ENCODE data around the gene USP12. TPM values are rescaled to one million over a fixed set of nuclear protein-coding genes. Genes with fewer than 3 reads are reported as not detected.

Gene USP12
- total RNA-seq, 4 donors from 2014 or later: 26.4 to 50.7 (median 31.7) TPM

GRCh38 chr13:27138457-27139093, 33.0 kb downstream of the USP12 start:
- Histone ChIP-seq H3K36me3 (no peaks in the 10 kb centered on the region), H3K4me1 (peaks cover 33% of the 10 kb centered on the region), H3K27me3 (no peaks in the 10 kb centered on the region), H3K9me3 (no peaks in the 10 kb centered on the region), H3K27ac (no peak overlapping the region), H3K4me3 (no peak overlapping the region)
- 86% methylated on average over 4 of the region's 4 CpGs for WGBS
- no peak for DNase-seq (ENCODE audit: low spot score in 2 of 2)
- no peak for TF ChIP-seq EP300 (IDR thresholded peaks at IDR 0.05)
- no peak for TF ChIP-seq CTCF (IDR thresholded peaks at IDR 0.05)
- no peak for TF ChIP-seq POLR2AphosphoS5 (IDR thresholded peaks at IDR 0.05)
- TF ChIP-seq POLR2A (IDR thresholded peaks at IDR 0.05): no peak

DNA sequence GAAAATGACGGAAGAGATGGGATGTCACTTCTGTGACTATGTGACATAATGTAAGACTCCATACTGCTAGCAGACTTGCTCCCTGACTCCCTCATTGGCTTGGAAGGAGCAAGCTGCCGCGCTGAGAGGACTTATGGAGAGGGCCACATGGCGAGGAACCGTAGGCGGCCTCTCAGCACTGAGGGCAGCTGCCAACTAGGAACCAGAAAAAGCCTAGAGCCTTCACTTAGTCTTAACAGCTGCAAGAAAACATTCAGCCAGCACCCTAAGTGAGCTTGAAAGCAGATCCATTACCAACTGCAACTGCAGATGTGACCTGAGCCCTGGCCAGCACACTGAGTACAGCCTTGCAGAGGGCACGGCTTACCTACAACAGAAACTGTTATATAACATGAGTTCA, 33.9 kb downstream of the USP12 start:
- DNase-seq (ENCODE audit: low spot score in 2 of 2): no peak
- Histone ChIP-seq H3K9me3 (no peaks in the 10 kb centered on the region), H3K4me1 (peaks cover 33% of the 10 kb centered on the region), H3K27ac (peak overlapping the region; percentile 17), H3K27me3 (no peaks in the 10 kb centered on the region), H3K36me3 (no peaks in the 10 kb centered on the region), H3K4me3 (no peak overlapping the region)
- 87% methylated on average over 6 of the region's 7 CpGs for WGBS
- no peak for TF ChIP-seq POLR2AphosphoS5 (IDR thresholded peaks at IDR 0.05)
- TF ChIP-seq POLR2A (IDR thresholded peaks at IDR 0.05): no peak
- TF ChIP-seq EP300 (IDR thresholded peaks at IDR 0.05): no peak
- TF ChIP-seq CTCF (IDR thresholded peaks at IDR 0.05): no peak

DNA sequence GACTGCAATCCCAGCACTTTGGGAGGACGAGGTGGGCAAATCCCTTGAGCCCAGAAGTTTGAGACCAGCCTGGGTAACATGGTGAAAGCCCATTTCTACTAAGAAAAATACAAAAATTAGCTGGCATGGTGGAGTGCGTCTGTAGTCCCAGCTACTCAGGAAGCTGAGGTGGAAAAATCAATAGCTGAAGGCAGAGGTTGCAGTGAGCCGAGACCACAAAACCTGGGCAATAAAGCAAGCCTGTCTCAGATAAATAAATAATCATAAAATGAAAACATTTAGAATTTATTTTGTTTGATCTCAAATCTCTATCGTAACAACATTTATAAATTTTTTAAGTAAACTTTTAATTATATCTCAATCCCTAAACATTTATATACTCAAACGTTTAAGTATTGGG, 36.6 kb downstream of the USP12 start:
- H3K4me3 ChIP-seq: no peak overlapping the region
- H3K9me3 ChIP-seq: no peaks in the 10 kb centered on the region
- 60% methylated on average over 5 of the region's 5 CpGs for WGBS
- no peak for DNase-seq (ENCODE audit: low spot score in 2 of 2)
- no peaks in the 10 kb centered on the region for H3K27me3 ChIP-seq
- H3K27ac ChIP-seq: no peak overlapping the region
- H3K36me3 ChIP-seq: no peaks in the 10 kb centered on the region
- no peak for TF ChIP-seq EP300 (IDR thresholded peaks at IDR 0.05)
- no peak for TF ChIP-seq POLR2A (IDR thresholded peaks at IDR 0.05)
- no peak for TF ChIP-seq CTCF (IDR thresholded peaks at IDR 0.05)
- TF ChIP-seq POLR2AphosphoS5 (IDR thresholded peaks at IDR 0.05): no peak
- H3K4me1 ChIP-seq: peaks cover 46% of the 10 kb centered on the region

DNA sequence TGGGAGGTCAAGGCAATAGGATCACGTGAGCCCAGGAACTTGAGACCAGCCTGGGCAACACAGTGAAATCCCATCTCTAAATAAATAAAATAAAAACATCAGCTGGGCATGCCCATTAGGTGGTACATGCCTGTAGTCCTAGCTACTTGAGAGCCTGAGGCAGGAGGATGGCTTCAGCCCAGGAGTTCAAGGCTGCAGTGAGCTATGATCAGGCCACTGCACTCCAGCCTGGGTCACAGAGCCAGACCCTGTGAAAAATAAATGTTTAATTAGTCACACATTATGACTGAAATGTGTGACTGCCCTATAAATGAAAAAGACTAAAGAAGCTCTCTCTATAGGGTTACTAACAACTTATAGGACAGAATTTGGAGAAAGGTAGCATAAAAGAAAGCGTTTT, 37.7 kb downstream of the USP12 start:
- Histone ChIP-seq H3K36me3 (no peaks in the 10 kb centered on the region), H3K9me3 (no peaks in the 10 kb centered on the region), H3K4me3 (no peak overlapping the region), H3K27me3 (no peaks in the 10 kb centered on the region), H3K4me1 (peaks cover 46% of the 10 kb centered on the region), H3K27ac (no peak overlapping the region)
- TF ChIP-seq EP300 (IDR thresholded peaks at IDR 0.05) (no peak), POLR2A (IDR thresholded peaks at IDR 0.05) (no peak), CTCF (IDR thresholded peaks at IDR 0.05) (no peak), POLR2AphosphoS5 (IDR thresholded peaks at IDR 0.05) (no peak)
- no peak for DNase-seq (ENCODE audit: low spot score in 2 of 2)
- 94% methylated on average over 2 of the region's 2 CpGs for WGBS

DNA sequence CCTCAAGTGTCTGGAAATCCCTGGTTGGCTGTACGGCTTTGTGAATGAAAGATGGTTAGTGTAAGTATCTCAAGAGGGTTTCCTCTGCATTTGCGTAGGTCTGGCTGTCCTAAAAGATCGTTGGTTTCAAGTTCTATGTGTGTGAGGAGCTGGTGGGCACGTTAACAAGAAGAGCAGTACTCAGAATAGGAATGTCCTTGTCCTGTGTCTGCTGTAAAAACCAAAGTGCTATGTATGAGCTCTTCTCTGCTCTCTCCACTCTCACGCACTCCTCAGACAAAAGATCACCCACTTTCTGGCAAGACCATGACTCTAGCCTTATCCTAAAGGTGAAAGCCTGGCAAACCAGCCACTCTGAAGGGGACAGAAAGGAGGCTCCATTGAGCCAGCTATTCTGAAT, 39.1 kb downstream of the USP12 start:
- Histone ChIP-seq H3K4me3 (no peak overlapping the region), H3K9me3 (no peaks in the 10 kb centered on the region), H3K27ac (no peak overlapping the region), H3K27me3 (no peaks in the 10 kb centered on the region), H3K36me3 (no peaks in the 10 kb centered on the region), H3K4me1 (peaks cover 45% of the 10 kb centered on the region)
- no peak for DNase-seq (ENCODE audit: low spot score in 2 of 2)
- 98% methylated on average over 5 of the region's 5 CpGs for WGBS
- no peak for TF ChIP-seq POLR2A (IDR thresholded peaks at IDR 0.05)
- TF ChIP-seq POLR2AphosphoS5 (IDR thresholded peaks at IDR 0.05): no peak
- TF ChIP-seq EP300 (IDR thresholded peaks at IDR 0.05): no peak
- TF ChIP-seq CTCF (IDR thresholded peaks at IDR 0.05): no peak

All from suprapubic skin (tissue), 4 donors.